Measurements from ENCODE around the gene ATP2A3. TPM values are rescaled to one million over a fixed set of nuclear protein-coding genes. Genes with fewer than 3 reads are reported as not detected.

The ATP2A3 gene
- total and polyA plus RNA-seq, 8 donors, result 17.8 to 67.7 (median 42.3) TPM

- DNase-seq, result no peak
- no peak overlapping the region for H3K4me3 ChIP-seq
- H3K4me1 ChIP-seq, result no peaks in the 10 kb centered on the region
- no peak for FAIRE-seq
- no peak for ATAC-seq
- H3K27me3 ChIP-seq, result no peaks in the 10 kb centered on the region
- H3K9me3 ChIP-seq, result no peaks in the 10 kb centered on the region
- TF ChIP-seq CTCF (IDR thresholded peaks at IDR 0.05), result no peak
- no peaks in the 10 kb centered on the region for H3K36me3 ChIP-seq
- no peak overlapping the region for H3K27ac ChIP-seq
- intact Hi-C loops (cut with DNase I), result no loop called here
- 91% methylated on average over 12 of the region's 12 CpGs for WGBS, 2 donors
Observed at GRCh38 chr17:3884188-3884587, 80.0 kb downstream of the ATP2A3 start.

GRCh38 chr17:3882276-3882675 lies 82.0 kb downstream of the ATP2A3 start:
- TF ChIP-seq CTCF (IDR thresholded peaks at IDR 0.05), result no peak
- no peaks in the 10 kb centered on the region for H3K36me3 ChIP-seq
- FAIRE-seq, result no peak
- H3K9me3 ChIP-seq, result no peaks in the 10 kb centered on the region
- intact Hi-C loops (cut with DNase I), result no loop called here
- H3K4me3 ChIP-seq, result no peak overlapping the region
- no peak for ATAC-seq
- H3K27me3 ChIP-seq, result no peaks in the 10 kb centered on the region
- no peaks in the 10 kb centered on the region for H3K4me1 ChIP-seq
- 73 to 77% methylated on average over 4 of the region's 4 CpGs for WGBS, 2 donors
- no peak for DNase-seq
- no peak overlapping the region for H3K27ac ChIP-seq

- H3K9me3 ChIP-seq, result no peaks in the 10 kb centered on the region
- TF ChIP-seq CTCF (IDR thresholded peaks at IDR 0.05), result no peak
- ATAC-seq, result no peak
- H3K27ac ChIP-seq, result no peak overlapping the region
- no peaks in the 10 kb centered on the region for H3K4me1 ChIP-seq
- H3K27me3 ChIP-seq, result no peaks in the 10 kb centered on the region
- intact Hi-C loops (cut with DNase I), result no loop called here
- DNase-seq, result no peak
- WGBS, 2 donors, result 83 to 89% methylated on average over 7 of the region's 7 CpGs
- H3K4me3 ChIP-seq, result no peak overlapping the region
- no peaks in the 10 kb centered on the region for H3K36me3 ChIP-seq
- FAIRE-seq, result no peak
Observed at GRCh38 chr17:3880983-3881382, 83.3 kb downstream of the ATP2A3 start.

GRCh38 chr17:3879591-3880417 lies 84.4 kb downstream of the ATP2A3 start:
- ATAC-seq (peak in 1 of 4 donors; percentile 32), DNase-seq (peak in 1 of 6 donors; percentile 21), FAIRE-seq (no peak)
- TF ChIP-seq CTCF (IDR thresholded peaks at IDR 0.05), result no peak
- 64 to 77% methylated on average over 25 of the region's 25 CpGs for WGBS, 2 donors
- Histone ChIP-seq H3K4me3 (no peak overlapping the region), H3K4me1 (no peaks in the 10 kb centered on the region), H3K27me3 (no peaks in the 10 kb centered on the region), H3K36me3 (no peaks in the 10 kb centered on the region), H3K27ac (no peak overlapping the region), H3K9me3 (no peaks in the 10 kb centered on the region)
- intact Hi-C loops (cut with DNase I), result no loop called here

GRCh38 chr17:3879186-3879585 lies 85.1 kb downstream of the ATP2A3 start:
- Histone ChIP-seq H3K4me3 (no peak overlapping the region), H3K27ac (no peak overlapping the region), H3K9me3 (no peaks in the 10 kb centered on the region), H3K36me3 (no peaks in the 10 kb centered on the region), H3K27me3 (no peaks in the 10 kb centered on the region), H3K4me1 (no peaks in the 10 kb centered on the region)
- DNase-seq, result peak in 1 of 6 donors; percentile 43
- ATAC-seq, result peak; percentile 34 to 73 (median 52)
- 63 to 78% methylated on average over 4 to 5 of the region's 5 CpGs for WGBS, 2 donors
- FAIRE-seq, result no peak
- no peak for TF ChIP-seq CTCF (IDR thresholded peaks at IDR 0.05)
- intact Hi-C loops (cut with DNase I), result no loop called here
